CD4-positive, alpha-beta memory T cell (primary cell): ENCODE data around the gene JARID2. TPM values are rescaled to one million over a fixed set of nuclear protein-coding genes. Genes with fewer than 3 reads are reported as not detected.
A peak's percentile ranks its signal among the peaks of the same experiment; 100 is the strongest.

Experiments used
- CTCF ChIA-PET: fragments of 350-600 bp; sonication (Branson Sonifier 250); formaldehyde crosslinking; loops from one replicate; lab custom pipeline; 2021; ENCODE audit warnings: inconsistent platforms; ENCODE audit not compliant: partially characterized antibody; lab: Charles Lee
- POLR2A ChIA-PET: fragments of 350-600 bp; sonication (Branson Sonifier 250); formaldehyde crosslinking; loops from one replicate; lab custom pipeline; 2021; ENCODE audit not compliant: partially characterized antibody; lab: Charles Lee
- DNase-seq, 5 donors: peaks; one replicate each; pipeline versions ENCODE4 v3.0.0 to v3.0.0-alpha.2; 2020 to 2022; ENCODE audit warnings: mixed read lengths in 1 of 5
- H3K27ac ChIP-seq: one replicate; pipeline ENCODE4 v1.7.0; 2013; ENCODE audit warnings: low read depth, low read length
- H3K27me3 ChIP-seq: 2 replicates; pipeline ENCODE4 v1.7.0; 2013; ENCODE audit warnings: mild to moderate bottlenecking, low read length, moderate library complexity; ENCODE audit not compliant: insufficient read depth
- H3K36me3 ChIP-seq: 2 replicates; pipeline ENCODE4 v1.7.0; 2013; ENCODE audit warnings: mild to moderate bottlenecking, low read length, moderate library complexity; ENCODE audit not compliant: insufficient read depth
- H3K4me1 ChIP-seq: 2 replicates; pipeline ENCODE4 v1.7.0; 2013; ENCODE audit warnings: mild to moderate bottlenecking, low read length, moderate library complexity; ENCODE audit not compliant: insufficient read depth
- H3K4me3 ChIP-seq, 2 donors: one replicate each; pipeline ENCODE4 v1.7.0; 2013; ENCODE audit warnings: low read length in 2 of 2, mild to moderate bottlenecking in 1 of 2
- H3K9me3 ChIP-seq, 2 donors: one replicate each; pipeline ENCODE4 v1.7.0; 2013; ENCODE audit warnings: low read length in 2 of 2, control low read depth in 1 of 2; ENCODE audit not compliant: control insufficient read depth in 1 of 2
- H3K27ac Mint-ChIP-seq, 7 donors: one replicate each; pipeline ENCODE4 v1.8.0; 2020 to 2021; ENCODE audit warnings: mixed read lengths in 7 of 7, mild to moderate bottlenecking in 6 of 7, inconsistent platforms in 3 of 7, moderate library complexity in 3 of 7
- H3K27me3 Mint-ChIP-seq, 2 donors: one replicate each; pipeline ENCODE4 v1.8.0; 2020 to 2021; ENCODE audit warnings: mixed read lengths in 2 of 2
- H3K36me3 Mint-ChIP-seq, 2 donors: one replicate each; pipeline ENCODE4 v1.8.0; 2020 to 2021; ENCODE audit warnings: mixed read lengths in 2 of 2, inconsistent platforms in 1 of 2, mild to moderate bottlenecking in 1 of 2
- H3K4me1 Mint-ChIP-seq, 4 donors: one replicate each; pipeline ENCODE4 v1.8.0; 2020 to 2021; ENCODE audit warnings: mixed read lengths in 4 of 4, mild to moderate bottlenecking in 1 of 4
- H3K4me3 Mint-ChIP-seq, 8 donors: one replicate each; pipeline ENCODE4 v1.8.0; 2020 to 2021; ENCODE audit warnings: mixed read lengths in 8 of 8, mild to moderate bottlenecking in 7 of 8, moderate library complexity in 6 of 8, inconsistent platforms in 3 of 8
- H3K9me3 Mint-ChIP-seq, 8 donors: one replicate each; pipeline ENCODE4 v1.8.0; 2020 to 2021; ENCODE audit warnings: mixed read lengths in 8 of 8, mild to moderate bottlenecking in 5 of 8, inconsistent platforms in 3 of 8, moderate library complexity in 1 of 8
- intact Hi-C: fragments of 100-400 bp; cut with micrococcal nuclease; formaldehyde crosslinking; loops from one replicate; pipeline ENCODE4 v1.15.1; 2023
- polyA plus RNA-seq, 2 donors: library from polyadenylated mRNA; unstranded; fragments of 300-500 nt; fragmentation: Illumina TruSeq; gene quantifications; one replicate each; pipeline ENCODE4 v1.2.3, GENCODE V29; 2021
- total RNA-seq, 2 experiments: library from RNA; stranded (reverse); gene quantifications; one replicate each; pipeline ENCODE4 v1.2.3, GENCODE V29; 2021

JARID2 gene
- total and polyA plus RNA-seq, 4 experiments from 2014 or later = 2.4 to 21.6 (median 16.0) TPM

DNA sequence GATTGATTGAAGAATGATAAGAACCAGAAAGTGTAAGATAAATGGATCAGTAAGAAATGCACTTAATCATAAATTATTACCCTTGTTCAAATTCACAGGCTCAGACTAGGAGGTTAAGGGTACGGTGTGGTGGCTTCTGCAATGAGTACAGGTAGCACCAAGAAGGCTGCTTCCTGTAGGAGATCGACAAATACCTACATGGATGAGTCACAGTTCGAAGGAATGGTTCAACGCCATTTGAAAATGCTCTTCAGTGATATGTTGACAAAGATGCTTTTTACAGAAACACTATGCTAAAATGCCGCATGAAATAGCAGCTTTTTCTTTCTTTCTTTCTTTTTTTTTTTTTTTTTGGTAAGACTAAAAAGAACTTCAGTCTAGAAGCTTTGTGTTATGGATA is 300.7 kb downstream of the JARID2 start:
- ChIA-PET POLR2A (no interaction called here), CTCF (no interaction called here)
- Mint-ChIP-seq H3K27ac (peak overlapping the region in 1 of 7 donors; percentile 52), H3K9me3 (peaks cover 0 to 16% (median 3%) of the 10 kb centered on the region in 8 donors), H3K4me3 (no peak overlapping the region), H3K4me1 (peaks cover 0 to 17% (median 9%) of the 10 kb centered on the region in 4 donors), H3K36me3 (peaks cover 3 to 16% of the 10 kb centered on the region in 2 donors), H3K27me3 (no peaks in the 10 kb centered on the region)
- no peaks in the 10 kb centered on the region for H3K9me3 ChIP-seq
- DNase-seq = no peak
- H3K36me3 ChIP-seq = no peaks in the 10 kb centered on the region
- H3K27me3 ChIP-seq = no peaks in the 10 kb centered on the region
- peaks cover under 1% of the 10 kb centered on the region for H3K4me1 ChIP-seq
- H3K4me3 ChIP-seq = no peak overlapping the region
- no peak overlapping the region for H3K27ac ChIP-seq
- intact Hi-C loops = no loop called here

GRCh38 chr6:15547400-15547799 is 301.5 kb downstream of the JARID2 start:
- H3K36me3 ChIP-seq = no peaks in the 10 kb centered on the region
- Mint-ChIP-seq H3K9me3 (peaks cover 0 to 16% (median 3%) of the 10 kb centered on the region in 8 donors), H3K27ac (no peak overlapping the region), H3K4me3 (no peak overlapping the region), H3K27me3 (no peaks in the 10 kb centered on the region), H3K36me3 (peaks cover 6 to 16% of the 10 kb centered on the region in 2 donors), H3K4me1 (peaks cover 2 to 20% (median 9%) of the 10 kb centered on the region in 4 donors)
- no peaks in the 10 kb centered on the region for H3K27me3 ChIP-seq
- CTCF ChIA-PET = no interaction called here
- POLR2A ChIA-PET = no interaction called here
- H3K4me3 ChIP-seq = no peak overlapping the region
- intact Hi-C loops = no loop called here
- no peak for DNase-seq
- no peak overlapping the region for H3K27ac ChIP-seq
- H3K4me1 ChIP-seq = peaks cover 4% of the 10 kb centered on the region
- no peaks in the 10 kb centered on the region for H3K9me3 ChIP-seq

DNA sequence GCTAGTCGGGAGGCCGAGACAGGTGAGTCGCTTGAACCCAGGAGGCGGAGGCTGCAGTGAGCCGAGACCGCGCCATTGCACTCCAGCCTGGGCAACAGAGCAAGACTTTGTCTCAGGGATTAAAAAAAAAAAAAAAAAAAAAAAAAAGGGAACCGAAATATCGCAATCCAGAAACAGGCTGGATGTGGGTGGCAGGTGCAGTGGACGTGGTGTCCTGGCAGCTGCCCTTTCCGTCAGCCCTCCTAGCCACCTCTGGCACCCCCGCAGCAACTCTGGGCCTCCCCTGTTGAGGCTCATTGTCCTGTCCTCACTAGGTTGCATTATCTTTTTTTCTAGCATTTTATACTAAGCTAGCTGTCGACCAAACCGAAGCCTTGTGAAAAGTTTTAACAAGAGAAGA is 303.5 kb downstream of the JARID2 start:
- no peaks in the 10 kb centered on the region for H3K27me3 ChIP-seq
- peaks cover 6 to 7% of the 10 kb centered on the region in 2 donors for H3K36me3 Mint-ChIP-seq
- no peak overlapping the region for H3K4me3 ChIP-seq
- no peaks in the 10 kb centered on the region for H3K9me3 ChIP-seq
- H3K36me3 ChIP-seq = no peaks in the 10 kb centered on the region
- no peak for DNase-seq
- ChIA-PET POLR2A (no interaction called here), CTCF (no interaction called here)
- H3K27ac Mint-ChIP-seq = no peak overlapping the region
- peaks cover 0 to 9% (median 0%) of the 10 kb centered on the region in 8 donors for H3K9me3 Mint-ChIP-seq
- H3K4me1 Mint-ChIP-seq = peaks cover 7 to 25% (median 12%) of the 10 kb centered on the region in 4 donors
- no peak overlapping the region for H3K27ac ChIP-seq
- H3K4me1 ChIP-seq = peaks cover 4% of the 10 kb centered on the region
- intact Hi-C loops = no loop called here
- no peaks in the 10 kb centered on the region for H3K27me3 Mint-ChIP-seq
- H3K4me3 Mint-ChIP-seq = no peak overlapping the region

- Histone ChIP-seq H3K9me3 (no peaks in the 10 kb centered on the region), H3K27ac (no peak overlapping the region), H3K4me1 (peaks cover 4% of the 10 kb centered on the region), H3K36me3 (no peaks in the 10 kb centered on the region), H3K4me3 (no peak overlapping the region), H3K27me3 (no peaks in the 10 kb centered on the region)
- H3K4me3 Mint-ChIP-seq = peak overlapping the region in 1 of 8 donors; percentile 5
- POLR2A ChIA-PET = interaction anchor here (1.1 kb wide), 1 partner anchor 21 kb away, joined by 3 read pairs; no protein-coding TSS in a partner anchor
- intact Hi-C loops = no loop called here
- no peak for DNase-seq
- peaks cover 0 to 1% (median 0%) of the 10 kb centered on the region in 8 donors for H3K9me3 Mint-ChIP-seq
- H3K36me3 Mint-ChIP-seq = peaks cover 1 to 6% of the 10 kb centered on the region in 2 donors
- H3K4me1 Mint-ChIP-seq = peaks cover 8 to 29% (median 12%) of the 10 kb centered on the region in 4 donors
- no peaks in the 10 kb centered on the region for H3K27me3 Mint-ChIP-seq
- CTCF ChIA-PET = no interaction called here
- H3K27ac Mint-ChIP-seq = peak overlapping the region in 2 of 7 donors; percentile 42 to 87
Measured at GRCh38 chr6:15550546-15551123, 304.8 kb downstream of the JARID2 start.

- POLR2A ChIA-PET = interaction anchor here (1.1 kb wide), 1 partner anchor 21 kb away, joined by 3 read pairs; no protein-coding TSS in a partner anchor
- intact Hi-C loops = no loop called here
- H3K27ac ChIP-seq = no peak overlapping the region
- CTCF ChIA-PET = no interaction called here
- Mint-ChIP-seq H3K36me3 (peaks cover 0 to 6% of the 10 kb centered on the region in 2 donors), H3K27ac (peak overlapping the region in 1 of 7 donors; percentile 25), H3K27me3 (no peaks in the 10 kb centered on the region), H3K9me3 (peaks cover 0 to 1% (median 0%) of the 10 kb centered on the region in 8 donors), H3K4me3 (no peak overlapping the region), H3K4me1 (peaks cover 8 to 29% (median 12%) of the 10 kb centered on the region in 4 donors)
- H3K36me3 ChIP-seq = no peaks in the 10 kb centered on the region
- H3K4me3 ChIP-seq = no peak overlapping the region
- H3K9me3 ChIP-seq = no peaks in the 10 kb centered on the region
- peaks cover 4% of the 10 kb centered on the region for H3K4me1 ChIP-seq
- no peak for DNase-seq
- no peaks in the 10 kb centered on the region for H3K27me3 ChIP-seq
Measured at GRCh38 chr6:15551262-15551661, 305.4 kb downstream of the JARID2 start.

DNA sequence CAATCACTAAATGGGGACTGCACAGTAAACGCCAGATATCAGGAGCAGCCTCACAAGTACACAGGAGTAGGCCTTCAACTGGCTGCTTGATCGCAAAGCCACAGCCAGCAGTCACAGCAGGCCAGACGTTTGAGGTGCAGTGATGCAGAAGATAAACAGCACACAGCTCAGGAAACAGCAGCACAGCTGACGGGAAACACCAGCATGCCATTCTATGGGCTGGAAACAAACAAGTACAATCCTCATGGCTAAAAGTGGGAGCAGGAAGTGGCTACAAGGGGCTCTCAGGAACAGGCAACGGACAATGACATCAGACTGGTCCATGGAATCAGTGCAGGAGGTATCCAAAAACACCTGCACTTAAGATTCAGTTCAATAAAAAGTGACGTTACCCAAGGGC is 305.9 kb downstream of the JARID2 start:
- Histone ChIP-seq H3K27me3 (no peaks in the 10 kb centered on the region), H3K4me3 (no peak overlapping the region), H3K27ac (no peak overlapping the region), H3K36me3 (no peaks in the 10 kb centered on the region), H3K9me3 (no peaks in the 10 kb centered on the region), H3K4me1 (peaks cover 4% of the 10 kb centered on the region)
- intact Hi-C loops = no loop called here
- Mint-ChIP-seq H3K27me3 (no peaks in the 10 kb centered on the region), H3K9me3 (peaks cover 0 to 1% (median 0%) of the 10 kb centered on the region in 8 donors), H3K4me3 (no peak overlapping the region), H3K36me3 (peaks cover 0 to 5% of the 10 kb centered on the region in 2 donors), H3K4me1 (peaks cover 11 to 29% (median 15%) of the 10 kb centered on the region in 4 donors), H3K27ac (peak overlapping the region in 1 of 7 donors; percentile 50)
- ChIA-PET POLR2A (no interaction called here), CTCF (no interaction called here)
- no peak for DNase-seq

DNA sequence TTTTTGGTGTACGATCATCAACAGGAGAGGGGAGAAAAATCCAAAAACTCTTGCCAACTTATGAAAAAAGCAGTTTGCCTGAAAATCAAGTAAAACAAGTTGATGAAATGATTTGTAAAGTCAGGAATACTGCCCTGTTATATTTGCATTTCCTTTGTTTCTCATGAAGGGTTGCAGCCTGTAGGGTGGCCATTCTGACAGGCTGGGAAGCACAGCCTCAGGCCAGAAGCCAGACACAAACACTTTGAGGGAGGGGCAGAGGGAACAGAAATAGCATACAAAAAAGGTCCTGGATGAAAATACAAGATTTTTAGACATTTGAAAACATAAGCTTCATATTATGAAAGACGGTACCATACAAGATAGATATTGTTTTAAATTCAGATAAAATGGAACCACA is 307.2 kb downstream of the JARID2 start:
- POLR2A ChIA-PET = no interaction called here
- no peak for DNase-seq
- CTCF ChIA-PET = interaction anchor here (1.3 kb wide), 1 partner anchor 9 kb away, joined by 3 read pairs; no protein-coding TSS in a partner anchor
- Mint-ChIP-seq H3K27me3 (no peaks in the 10 kb centered on the region), H3K27ac (peak overlapping the region in 3 of 7 donors; percentile 10 to 59 (median 31)), H3K9me3 (peaks cover 0 to 1% (median 0%) of the 10 kb centered on the region in 8 donors), H3K36me3 (peaks cover 0 to 4% of the 10 kb centered on the region in 2 donors), H3K4me3 (no peak overlapping the region), H3K4me1 (peaks cover 11 to 29% (median 16%) of the 10 kb centered on the region in 4 donors)
- no peaks in the 10 kb centered on the region for H3K27me3 ChIP-seq
- intact Hi-C loops = no loop called here
- no peak overlapping the region for H3K4me3 ChIP-seq
- H3K27ac ChIP-seq = no peak overlapping the region
- peaks cover 4% of the 10 kb centered on the region for H3K4me1 ChIP-seq
- no peaks in the 10 kb centered on the region for H3K36me3 ChIP-seq
- H3K9me3 ChIP-seq = no peaks in the 10 kb centered on the region
